Fibroblast of lung (primary cell): ENCODE measurements around the gene KRT20. TPM values are rescaled to one million over a fixed set of nuclear protein-coding genes. Genes with fewer than 3 reads are reported as not detected.

Experiments
- DNase-seq, 2 donors: peaks; one replicate each; pipeline versions ENCODE4 v3.0.0 to v3.0.0-alpha.2; 2010; ENCODE audit warnings: low read depth in 2 of 2
- H2AFZ ChIP-seq: 2 replicates; pipeline ENCODE4 v1.5.1; 2012; ENCODE audit warnings: low read length, control low read depth, inconsistent platforms
- H3K27ac ChIP-seq: 2 replicates; pipeline ENCODE4 v1.5.1; 2011; ENCODE audit warnings: low read length, control low read depth; ENCODE audit not compliant: insufficient read depth
- H3K27me3 ChIP-seq: 2 replicates; pipeline ENCODE4 v1.5.1; 2011; ENCODE audit warnings: mild to moderate bottlenecking, low read length; ENCODE audit not compliant: control insufficient read depth, insufficient read depth
- H3K36me3 ChIP-seq: 2 replicates; pipeline ENCODE4 v1.5.1; 2011; ENCODE audit warnings: low read length; ENCODE audit not compliant: control insufficient read depth, insufficient read depth
- H3K4me1 ChIP-seq: 2 replicates; pipeline ENCODE4 v1.5.1; 2011; ENCODE audit warnings: low read length; ENCODE audit not compliant: control insufficient read depth, insufficient read depth; ENCODE audit errors: extremely low read depth
- H3K4me2 ChIP-seq: 2 replicates; pipeline ENCODE4 v1.5.1; 2011; ENCODE audit warnings: low read length, control low read depth; ENCODE audit not compliant: insufficient read depth; ENCODE audit errors: extremely low read depth
- H3K4me3 ChIP-seq, 4 experiments: fragments of 200-600 bp in 1 of 4; sonication (generic) in 1 of 4; replicated peaks in 1 of 4; 2 replicates each; pipeline ENCODE4 v1.5.1; 2011 to 2016; ENCODE audit warnings: low read length in 4 of 4, low read depth in 3 of 4, mild to moderate bottlenecking in 3 of 4, control low read depth in 2 of 4, inconsistent platforms in 1 of 4, mixed read lengths in 1 of 4; ENCODE audit not compliant: insufficient read depth in 1 of 4; ENCODE audit errors: control extremely low read depth in 1 of 4
- H3K79me2 ChIP-seq: 2 replicates; pipeline ENCODE4 v1.5.1; 2012; ENCODE audit warnings: mild to moderate bottlenecking, low read length, inconsistent platforms; ENCODE audit not compliant: control insufficient read depth, insufficient read depth
- H3K9ac ChIP-seq: 2 replicates; pipeline ENCODE4 v1.5.1; 2011; ENCODE audit warnings: mild to moderate bottlenecking, low read length, control low read depth; ENCODE audit not compliant: insufficient read depth
- H3K9me3 ChIP-seq: 2 replicates; pipeline ENCODE4 v1.5.1; 2012; ENCODE audit warnings: low read depth, low read length; ENCODE audit not compliant: control insufficient read depth, insufficient read depth
- H4K20me1 ChIP-seq: 2 replicates; pipeline ENCODE4 v1.5.1; 2011; ENCODE audit warnings: low read length; ENCODE audit not compliant: control insufficient read depth, insufficient read depth; ENCODE audit errors: extremely low read depth
- CTCF ChIP-seq, 2 donors: IDR thresholded peaks in 1 of 2; conservative IDR thresholded peaks in 1 of 2; 1 replicate in 1 of 2; 2 replicates in 1 of 2; pipeline ENCODE4 v1.5.1; 2011 to 2012; ENCODE audit warnings: low read length in 2 of 2, control low read depth in 1 of 2, inconsistent platforms in 1 of 2, low read depth in 1 of 2, mild to moderate bottlenecking in 1 of 2
- EZH2 ChIP-seq: IDR thresholded peaks from 2 replicates; pipeline ENCODE4 v1.5.1; 2012; ENCODE audit warnings: low read length, control low read depth, mild to moderate bottlenecking; ENCODE audit errors: missing control alignments
- polyA plus RNA-seq, 2 donors: library from polyadenylated mRNA; depleted of rRNA in 1 of 2; stranded (reverse) in 1 of 2; unstranded in 1 of 2; fragments of >200 nt; gene quantifications; 2 replicates each; pipeline ENCODE4 v1.2.1, GENCODE V29; 2011 to 2012; ENCODE audit warnings: missing spikeins in 1 of 2
- total RNA-seq: library from RNA; depleted of rRNA; stranded (reverse); fragments of >200 nt; gene quantifications from 2 replicates; pipeline ENCODE4 v1.2.1, GENCODE V29; 2014

Gene KRT20
- total and polyA plus RNA-seq, 2 donors (not counting 1 experiment from before 2014, with no cell fraction given), result not detected

GRCh38 chr17:40914075-40914855, 29.2 kb upstream of the KRT20 start:
- Histone ChIP-seq H3K27ac (peak overlapping the region; percentile 80), H3K27me3 (no peaks in the 10 kb centered on the region), H3K9me3 (no peaks in the 10 kb centered on the region), H3K4me1 (peaks cover 20% of the 10 kb centered on the region), H3K4me2 (no peak overlapping the region), H3K79me2 (no peaks in the 10 kb centered on the region), H3K9ac (no peak overlapping the region), H2AFZ (no peak overlapping the region), H3K4me3 (no peak overlapping the region), H4K20me1 (no peaks in the 10 kb centered on the region), H3K36me3 (no peaks in the 10 kb centered on the region)
- no peak for TF ChIP-seq EZH2
- no peak for DNase-seq

- peaks cover 20% of the 10 kb centered on the region for H3K4me1 ChIP-seq
- H2AFZ ChIP-seq, result no peak overlapping the region
- H3K27ac ChIP-seq, result no peak overlapping the region
- no peaks in the 10 kb centered on the region for H3K27me3 ChIP-seq
- no peak for DNase-seq
- H4K20me1 ChIP-seq, result no peaks in the 10 kb centered on the region
- TF ChIP-seq CTCF (conservative IDR thresholded peaks at IDR 0.05 in 1 of 2, IDR thresholded peaks at IDR 0.05 in 1 of 2; ENCODE audit: low read depth in 1 of 2, low read length in 2 of 2) (no peak), EZH2 (no peak)
- no peaks in the 10 kb centered on the region for H3K36me3 ChIP-seq
- H3K79me2 ChIP-seq, result no peaks in the 10 kb centered on the region
- H3K9me3 ChIP-seq, result no peaks in the 10 kb centered on the region
- no peak overlapping the region for H3K4me3 ChIP-seq
- no peak overlapping the region for H3K9ac ChIP-seq
- no peak overlapping the region for H3K4me2 ChIP-seq
These were observed 27.6 kb upstream of the KRT20 start for GRCh38 chr17:40912486-40913210.

GRCh38 chr17:40910441-40910841, 25.4 kb upstream of the KRT20 start:
- H3K4me2 ChIP-seq, result peak overlapping the region; percentile 47
- TF ChIP-seq CTCF (conservative IDR thresholded peaks at IDR 0.05 in 1 of 2, IDR thresholded peaks at IDR 0.05 in 1 of 2; ENCODE audit: low read depth in 1 of 2, low read length in 2 of 2), result no peak
- no peak for TF ChIP-seq EZH2
- peak overlapping the region; percentile 74 for H3K27ac ChIP-seq
- no peaks in the 10 kb centered on the region for H4K20me1 ChIP-seq
- peaks cover 16% of the 10 kb centered on the region for H3K4me1 ChIP-seq
- no peak overlapping the region for H3K4me3 ChIP-seq
- H3K9ac ChIP-seq, result peak overlapping the region; percentile 17
- no peak overlapping the region for H2AFZ ChIP-seq
- H3K9me3 ChIP-seq, result no peaks in the 10 kb centered on the region
- no peaks in the 10 kb centered on the region for H3K27me3 ChIP-seq
- peak; percentile 49 to 86 for DNase-seq
- H3K36me3 ChIP-seq, result no peaks in the 10 kb centered on the region
- no peaks in the 10 kb centered on the region for H3K79me2 ChIP-seq
